HUES48 (cell line): ENCODE measurements around the gene CEBPZOS.

ENCODE experiments used
- H3K27ac ChIP-seq: one replicate; pipeline ENCODE4 v1.7.0; 2013; ENCODE audit warnings: low read depth, low read length, inconsistent platforms
- H3K27me3 ChIP-seq: 2 replicates; pipeline ENCODE4 v1.6.1; 2013; ENCODE audit warnings: mild to moderate bottlenecking, low read length; ENCODE audit not compliant: control insufficient read depth, insufficient read depth
- H3K36me3 ChIP-seq: 2 replicates; pipeline ENCODE4 v1.6.1; 2013; ENCODE audit warnings: low read length; ENCODE audit not compliant: control insufficient read depth, insufficient read depth
- H3K4me1 ChIP-seq: 2 replicates; pipeline ENCODE4 v1.6.1; 2013; ENCODE audit warnings: mild to moderate bottlenecking, low read length; ENCODE audit not compliant: control insufficient read depth, insufficient read depth
- H3K4me3 ChIP-seq: 2 replicates; pipeline ENCODE4 v1.5.1; 2013; ENCODE audit warnings: mild to moderate bottlenecking, low read depth, low read length
- H3K9ac ChIP-seq: 2 replicates; pipeline ENCODE4 v1.6.1; 2013; ENCODE audit warnings: mild to moderate bottlenecking, low read depth, low read length, moderate library complexity
- H3K9me3 ChIP-seq: 2 replicates; pipeline ENCODE4 v1.6.1; 2013; ENCODE audit warnings: low read length; ENCODE audit not compliant: control insufficient read depth, insufficient read depth

CEBPZOS gene

DNA sequence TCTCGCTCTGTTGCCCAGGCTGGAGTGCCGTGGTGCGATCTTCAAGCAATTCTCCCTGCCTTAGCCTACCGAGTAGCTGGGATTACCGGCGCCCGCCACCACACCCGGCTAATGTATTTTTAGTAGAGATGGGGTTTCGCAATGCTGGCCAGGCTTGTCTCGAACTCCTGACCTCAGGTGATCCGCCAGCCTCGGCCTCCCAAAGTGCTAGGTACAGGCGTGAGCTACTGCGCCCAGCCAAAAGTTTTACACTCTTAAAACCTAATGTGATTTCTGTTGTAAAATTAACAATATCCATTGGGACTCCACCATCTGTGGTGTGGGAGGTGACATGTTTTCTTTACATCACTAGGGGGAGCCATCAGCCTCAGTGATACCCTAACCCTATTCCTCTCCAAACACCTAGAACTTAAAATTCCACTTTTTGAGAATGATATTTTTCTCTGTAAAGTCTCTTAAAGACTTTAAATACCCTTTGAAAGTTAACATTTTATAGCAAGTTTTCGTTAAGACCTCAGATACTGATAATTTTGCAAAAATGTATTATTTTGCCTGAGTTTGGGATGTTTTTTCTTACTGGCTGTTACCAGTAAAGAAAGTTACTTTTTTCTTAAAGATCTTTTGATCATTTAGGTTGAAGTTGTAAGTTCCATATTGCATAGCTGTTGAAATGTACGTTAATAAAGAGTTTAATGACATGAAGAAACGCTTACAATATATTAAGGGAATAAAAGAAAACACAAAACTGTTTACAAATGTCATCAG lies 27.9 kb upstream of the CEBPZOS start:
- Histone ChIP-seq H3K9me3 (no peaks in the 10 kb centered on the region; the same call in 1 of the 2 replicates), H3K9ac (no peak overlapping the region), H3K27me3 (no peaks in the 10 kb centered on the region), H3K27ac (no peak overlapping the region), H3K4me3 (no peak overlapping the region), H3K4me1 (no peaks in the 10 kb centered on the region), H3K36me3 (no peaks in the 10 kb centered on the region)

DNA sequence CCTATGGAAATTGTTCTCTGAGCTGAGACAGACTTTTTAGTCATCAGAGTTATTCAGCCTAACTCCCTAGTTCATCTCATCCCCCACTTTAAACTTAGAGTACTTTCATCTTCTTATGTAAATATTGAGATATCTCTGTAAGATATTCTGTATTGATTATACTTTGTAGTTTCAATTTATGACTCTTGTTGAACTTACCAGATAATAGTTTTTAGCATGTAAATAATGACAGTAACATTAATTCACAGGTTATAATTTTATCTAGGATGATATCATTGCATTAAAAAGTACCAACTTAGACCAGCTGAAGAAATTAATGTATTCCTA lies 24.7 kb upstream of the CEBPZOS start:
- no peaks in the 10 kb centered on the region for H3K9me3 ChIP-seq
- no peaks in the 10 kb centered on the region for H3K4me1 ChIP-seq
- H3K4me3 ChIP-seq, result no peak overlapping the region
- no peaks in the 10 kb centered on the region for H3K36me3 ChIP-seq
- H3K9ac ChIP-seq, result no peak overlapping the region
- no peaks in the 10 kb centered on the region for H3K27me3 ChIP-seq
- no peak overlapping the region for H3K27ac ChIP-seq

DNA sequence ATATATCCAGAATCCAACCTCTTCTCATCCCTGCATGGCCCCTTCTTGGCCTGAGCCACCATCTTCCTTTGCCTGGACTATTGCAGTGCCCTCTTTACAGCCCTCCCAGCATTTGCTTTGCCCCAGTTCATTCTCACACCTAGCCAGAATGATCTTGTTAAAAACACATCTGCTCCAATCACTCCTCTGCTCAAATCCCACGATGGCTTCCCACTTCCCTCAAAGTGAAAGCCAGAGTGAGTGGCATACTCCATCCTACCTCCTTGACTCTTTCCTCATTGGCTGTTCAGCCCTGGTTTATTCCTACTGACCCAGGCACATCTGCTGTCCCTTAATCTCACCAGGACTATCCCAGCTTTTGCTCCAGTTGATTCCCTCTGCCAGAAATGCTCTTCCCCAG lies 22.6 kb upstream of the CEBPZOS start:
- Histone ChIP-seq H3K4me3 (no peak overlapping the region), H3K27me3 (no peaks in the 10 kb centered on the region), H3K9ac (no peak overlapping the region), H3K9me3 (no peaks in the 10 kb centered on the region), H3K4me1 (no peaks in the 10 kb centered on the region), H3K27ac (no peak overlapping the region), H3K36me3 (no peaks in the 10 kb centered on the region)

DNA sequence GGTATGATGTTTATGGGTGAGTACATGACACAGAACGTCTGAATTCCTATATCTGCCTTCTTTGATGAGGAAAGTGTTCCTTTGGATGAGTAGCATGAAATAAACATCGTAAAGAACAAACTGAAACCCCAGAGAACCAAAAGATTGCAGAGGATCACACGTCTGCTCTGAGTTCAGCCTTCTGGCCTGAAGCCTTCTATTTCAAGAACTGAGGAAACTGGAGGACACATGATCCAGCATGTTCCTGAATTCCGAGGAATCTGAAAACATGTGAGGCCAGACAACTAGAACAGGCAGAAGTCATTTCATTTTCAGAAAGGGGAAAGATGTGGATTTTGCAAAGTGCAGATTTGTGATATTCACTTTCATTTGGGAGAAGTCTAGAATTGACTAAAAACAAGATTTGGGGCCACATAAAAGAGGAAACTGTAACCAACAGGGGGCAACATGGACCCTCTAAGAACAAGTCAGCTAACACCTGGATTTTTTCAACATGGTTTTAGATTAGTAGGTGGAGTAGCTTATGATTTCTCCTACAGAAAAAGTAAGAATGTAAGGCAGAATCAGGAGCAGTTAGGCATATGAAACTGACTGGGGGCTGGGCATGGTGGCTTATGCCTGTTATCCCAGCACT lies 16.2 kb upstream of the CEBPZOS start:
- Histone ChIP-seq H3K4me3 (no peak overlapping the region), H3K36me3 (no peaks in the 10 kb centered on the region), H3K27ac (no peak overlapping the region), H3K4me1 (peaks cover 16% of the 10 kb centered on the region), H3K9me3 (no peaks in the 10 kb centered on the region), H3K27me3 (no peaks in the 10 kb centered on the region), H3K9ac (no peak overlapping the region)

DNA sequence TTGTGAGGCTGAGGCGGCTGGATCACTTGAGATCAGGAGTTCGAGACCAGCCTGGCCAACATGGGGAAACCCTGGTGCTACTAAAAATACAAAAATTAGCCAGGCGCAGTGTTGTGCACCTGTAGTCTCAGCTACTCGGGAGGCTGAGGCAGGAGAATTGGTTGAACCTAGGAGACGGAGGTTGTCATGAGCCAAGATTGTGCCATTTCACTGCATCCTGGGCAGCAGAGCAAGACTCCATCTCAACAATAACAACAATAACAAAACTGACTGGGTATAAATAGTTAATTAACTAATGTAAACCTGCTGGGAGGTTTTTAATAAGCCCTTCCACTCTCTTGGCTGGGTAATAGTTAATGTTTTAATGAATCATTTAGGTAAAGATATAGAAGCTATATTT lies 15.7 kb upstream of the CEBPZOS start:
- H3K36me3 ChIP-seq, result no peaks in the 10 kb centered on the region
- peaks cover 16% of the 10 kb centered on the region for H3K4me1 ChIP-seq
- no peak overlapping the region for H3K9ac ChIP-seq
- H3K9me3 ChIP-seq, result no peaks in the 10 kb centered on the region
- H3K27ac ChIP-seq, result no peak overlapping the region
- no peak overlapping the region for H3K4me3 ChIP-seq
- H3K27me3 ChIP-seq, result no peaks in the 10 kb centered on the region

DNA sequence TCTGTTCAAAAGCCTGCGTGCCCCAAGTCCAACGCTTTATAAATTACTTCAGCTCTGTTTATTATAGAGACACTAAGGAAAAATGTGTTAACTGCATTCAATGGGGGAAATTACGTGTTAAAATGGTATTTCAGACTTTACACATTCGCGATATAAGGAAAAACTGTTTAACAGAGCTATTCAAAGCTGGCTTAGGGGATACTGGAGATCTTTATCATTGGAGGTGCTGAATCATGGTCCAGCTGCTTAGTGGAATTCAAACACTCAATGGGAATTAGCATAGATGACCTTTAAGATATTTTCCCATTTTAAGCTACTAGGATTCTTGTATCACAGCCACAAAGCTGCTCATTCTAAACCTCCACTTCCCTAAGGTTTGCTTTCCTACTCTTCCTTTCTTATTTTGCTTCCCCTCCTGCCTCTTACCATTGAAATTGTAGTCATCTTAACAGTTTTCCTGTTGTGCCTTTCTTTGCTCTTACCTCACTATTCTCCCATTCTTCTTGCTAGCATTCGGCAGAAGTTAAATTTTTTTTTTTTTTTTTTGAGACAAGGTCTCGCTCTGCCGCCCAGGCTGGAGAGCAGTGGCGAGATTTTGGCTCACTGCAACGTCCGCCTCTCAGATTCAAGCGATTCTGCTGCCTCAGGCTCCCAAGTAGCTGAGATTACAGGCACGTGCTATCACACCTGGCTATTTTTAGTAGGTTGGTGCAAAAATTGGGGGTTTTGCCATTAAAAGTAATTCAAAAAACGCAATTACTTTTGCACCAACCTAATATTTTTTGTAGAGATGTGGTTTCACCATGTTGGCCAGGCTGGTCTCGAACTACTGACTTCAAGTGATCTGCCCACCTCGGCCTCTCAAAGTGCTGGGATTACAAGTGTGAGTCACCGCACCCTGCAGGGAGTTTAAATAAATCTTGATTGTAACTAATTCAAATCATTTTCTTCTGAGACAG lies 14.3 kb upstream of the CEBPZOS start:
- no peaks in the 10 kb centered on the region for H3K9me3 ChIP-seq
- no peaks in the 10 kb centered on the region for H3K27me3 ChIP-seq
- H3K4me3 ChIP-seq, result no peak overlapping the region
- H3K9ac ChIP-seq, result peak overlapping the region; percentile 29
- peaks cover 16% of the 10 kb centered on the region for H3K4me1 ChIP-seq
- H3K36me3 ChIP-seq, result no peaks in the 10 kb centered on the region
- peak overlapping the region; percentile 93 for H3K27ac ChIP-seq

DNA sequence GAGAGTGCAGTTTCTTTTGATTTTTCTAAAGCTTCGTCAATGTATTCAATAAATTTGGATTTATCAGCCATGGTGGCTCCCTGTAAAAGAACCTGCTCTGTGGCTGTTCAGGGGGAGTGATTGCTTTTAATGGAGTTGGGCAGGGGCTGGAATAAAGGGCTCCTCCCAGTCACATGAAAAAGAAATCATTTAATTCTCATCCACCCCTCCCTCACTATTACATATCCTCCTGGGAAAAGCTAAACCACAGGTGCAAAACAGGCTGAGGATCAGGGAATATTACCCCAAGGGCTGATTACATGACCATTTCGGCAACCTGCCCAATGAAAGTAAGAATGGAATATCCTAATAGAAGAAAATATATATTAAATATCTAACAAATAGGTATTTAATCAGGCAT lies 7.7 kb upstream of the CEBPZOS start, which contains the start of gene SULT6B1:
Gene SULT6B1, minus strand, starts transcription at position 101 of the 400 bp plus-strand sequence. Its CDS starts 30 bp downstream, at position 71.
- Histone ChIP-seq H3K4me3 (no peak within 1 kb of the TSS), H3K36me3 (no peaks in the 10 kb centered on the region), H3K27me3 (no peaks in the 10 kb centered on the region), H3K27ac (peak within 1 kb of the TSS; percentile 74), H3K9me3 (no peaks in the 10 kb centered on the region), H3K4me1 (peaks cover 36% of the 10 kb centered on the region), H3K9ac (no peak within 1 kb of the TSS)

DNA sequence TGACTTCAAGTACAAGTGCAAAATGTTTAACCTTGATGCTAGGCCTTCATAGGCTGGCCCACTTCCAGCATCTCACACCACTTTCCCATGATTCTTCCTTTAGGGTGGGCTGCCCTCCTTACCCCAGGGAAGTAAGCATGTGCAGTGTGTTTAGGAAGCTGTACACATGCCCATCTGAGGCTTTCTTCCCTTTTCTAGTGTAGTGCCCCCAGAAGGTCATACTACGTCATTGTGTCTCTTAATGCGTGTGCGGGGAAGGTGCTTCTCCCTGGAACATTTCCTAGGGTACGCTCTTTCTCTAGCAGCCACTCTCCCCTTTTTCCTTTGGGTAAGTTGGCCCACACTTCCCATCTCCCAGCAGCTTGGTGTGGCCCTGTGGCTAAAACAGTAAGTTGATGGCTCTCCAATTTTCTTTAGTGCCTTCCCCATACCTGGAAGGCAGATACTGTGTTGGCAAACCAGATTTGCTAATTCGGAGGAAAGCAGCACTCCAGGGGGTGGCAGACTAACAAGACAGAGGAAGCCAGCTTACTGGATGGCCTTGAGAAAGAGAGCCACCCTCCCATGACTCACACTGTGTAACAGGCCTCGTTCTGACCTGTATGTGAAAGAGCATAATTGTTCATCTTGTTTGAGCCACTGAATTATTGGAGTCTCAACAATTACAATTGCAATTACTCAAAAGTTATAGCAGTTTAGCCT lies 6.7 kb upstream of the CEBPZOS start:
- H3K36me3 ChIP-seq, result no peaks in the 10 kb centered on the region
- H3K9me3 ChIP-seq, result no peaks in the 10 kb centered on the region
- peak overlapping the region; percentile 74 for H3K27ac ChIP-seq
- no peak overlapping the region for H3K4me3 ChIP-seq
- no peaks in the 10 kb centered on the region for H3K27me3 ChIP-seq
- no peak overlapping the region for H3K9ac ChIP-seq
- H3K4me1 ChIP-seq, result peaks cover 36% of the 10 kb centered on the region

DNA sequence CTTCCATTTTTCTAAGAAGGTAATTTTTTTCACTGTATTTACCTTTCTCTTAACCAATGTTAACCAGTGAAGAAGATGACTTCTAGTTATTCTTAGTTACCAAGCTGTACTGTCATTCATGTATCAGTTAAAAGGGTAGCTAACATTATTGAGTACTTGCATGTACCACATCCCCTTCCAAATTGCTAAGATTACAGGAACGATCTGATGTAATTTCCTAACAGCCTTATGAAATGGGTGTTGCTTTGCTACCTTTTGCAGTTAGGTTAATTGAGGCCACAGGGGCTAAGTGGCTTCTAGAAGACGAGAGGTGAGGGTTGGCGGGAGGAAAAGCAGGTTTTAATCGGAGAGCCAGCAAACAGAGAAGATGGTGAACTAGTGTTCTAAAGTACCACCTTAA lies 6.0 kb upstream of the CEBPZOS start:
- Histone ChIP-seq H3K27me3 (no peaks in the 10 kb centered on the region), H3K4me1 (peaks cover 36% of the 10 kb centered on the region), H3K9ac (0 out of 2 replicates have a peak overlapping the region, but pooled peaks have one; percentile 4), H3K27ac (peak overlapping the region; percentile 74), H3K4me3 (no peak overlapping the region), H3K9me3 (no peaks in the 10 kb centered on the region), H3K36me3 (no peaks in the 10 kb centered on the region)

DNA sequence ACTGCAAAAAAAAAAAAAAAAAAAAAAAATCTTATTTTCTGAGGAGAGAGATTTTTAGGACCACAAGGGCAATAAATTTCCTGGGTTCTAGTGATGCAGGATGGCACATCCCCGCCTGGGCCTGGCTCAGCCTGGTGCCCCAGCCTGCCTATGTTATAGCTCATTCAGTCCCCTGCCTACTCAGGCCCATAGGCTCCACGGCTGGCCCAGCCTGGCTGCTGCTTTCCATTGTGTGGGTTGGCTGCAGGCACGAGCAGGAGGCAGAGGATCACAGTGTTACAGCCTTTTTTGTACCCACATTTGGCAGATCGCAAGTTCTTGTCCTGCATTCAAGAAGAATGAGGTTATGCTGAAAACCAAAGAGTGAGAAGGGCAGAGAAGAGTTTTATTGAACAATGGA lies 5.0 kb upstream of the CEBPZOS start:
- peak overlapping the region; percentile 49 for H3K27ac ChIP-seq
- H3K9me3 ChIP-seq, result no peaks in the 10 kb centered on the region

More for the DNA sequence above, 5.0 kb upstream of the CEBPZOS start:
- peaks cover 36% of the 10 kb centered on the region for H3K4me1 ChIP-seq
- no peak overlapping the region for H3K9ac ChIP-seq
- no peaks in the 10 kb centered on the region for H3K27me3 ChIP-seq
- no peak overlapping the region for H3K4me3 ChIP-seq
- H3K36me3 ChIP-seq, result no peaks in the 10 kb centered on the region
